ENCODE data around the gene SYPL1. TPM values are rescaled to one million over a fixed set of nuclear protein-coding genes. Genes with fewer than 3 reads are reported as not detected.

Gene SYPL1
- total RNA-seq, 1 experiment from 2014 or later: 39.2 TPM

- Histone ChIP-seq H4K8ac (replicated peaks; ENCODE audit: insufficient read length, low read depth, low read length) (no peak overlapping the region), H2AFZ (ENCODE audit: low read length) (no peak overlapping the region), H3K9me3 (ENCODE audit: control insufficient read depth, low read depth, low read length) (no peaks in the 10 kb centered on the region), H2AK5ac (ENCODE audit: insufficient read length, low read length) (no peak overlapping the region), H3K23me2 (ENCODE audit: insufficient read length, low read depth, low read length, poor library complexity, severe bottlenecking) (no peaks in the 10 kb centered on the region), H2BK15ac (ENCODE audit: low read depth, low read length) (no peak overlapping the region), H3K14ac (ENCODE audit: insufficient read depth, low read length) (no peak overlapping the region), H3K23ac (ENCODE audit: insufficient read length, low read depth, low read length) (no peak overlapping the region), H3K27me3 (ENCODE audit: insufficient read depth, low read length) (no peaks in the 10 kb centered on the region), H3K4me1 (ENCODE audit: insufficient read depth, low read length) (no peaks in the 10 kb centered on the region; the same call in 1 of the 2 replicates), H2BK20ac (ENCODE audit: low read depth, low read length, poor library complexity, severe bottlenecking) (no peak overlapping the region), H4K20me1 (ENCODE audit: control insufficient read depth, insufficient read depth, insufficient read length) (no peaks in the 10 kb centered on the region), H3K9ac (ENCODE audit: extremely low read depth, insufficient read length, low read length) (no peak overlapping the region), H3K56ac (ENCODE audit: insufficient read length, low read depth, low read length) (no peak overlapping the region), H3K4ac (ENCODE audit: low read depth, low read length) (no peak overlapping the region), H3K18ac (ENCODE audit: insufficient read length, low read depth, low read length) (no peak overlapping the region), H4K91ac (ENCODE audit: insufficient read length, low read depth, low read length) (no peak overlapping the region), H3K4me2 (ENCODE audit: insufficient read depth, insufficient read length, low read length) (no peak overlapping the region), H3K79me2 (ENCODE audit: insufficient read depth, low read length) (no peaks in the 10 kb centered on the region), H2BK120ac (ENCODE audit: low read depth, low read length, poor library complexity, severe bottlenecking) (no peak overlapping the region), H3K79me1 (ENCODE audit: insufficient read depth, low read depth, low read length, poor library complexity, severe bottlenecking) (no peaks in the 10 kb centered on the region), H2BK12ac (ENCODE audit: insufficient read length, low read depth, low read length) (no peak overlapping the region), H2BK5ac (ENCODE audit: insufficient read length, low read length) (no peak overlapping the region), H3T11ph (ENCODE audit: low read length) (no peak overlapping the region), H4K5ac (ENCODE audit: insufficient read length, low read depth, low read length) (no peak overlapping the region), H3K27ac (ENCODE audit: insufficient read length, low read depth, low read length) (no peak overlapping the region)
- no peaks in the 10 kb centered on the region for H3K9me3 Mint-ChIP-seq
- no peaks in the 10 kb centered on the region; the same call in 1 of the 2 replicates for H3K27me3 Mint-ChIP-seq (ENCODE audit: low read depth)
- H3K4me1 Mint-ChIP-seq: peaks cover 4 to 5% of the 10 kb centered on the region in 2 experiments; a peak in 2 of 4 replicates
- no CpG with 5 or more reads among the region's 5 CpGs for WGBS (ENCODE audit: extremely low coverage, insufficient read length, low lambda C conversion rate)
- no peak overlapping the region for H3K4me3 Mint-ChIP-seq
- TF ChIP-seq CTCF (conservative IDR thresholded peaks at IDR 0.05): no peak
- DNase-seq: no peak
- no peak overlapping the region for H3K27ac Mint-ChIP-seq
- no peaks in the 10 kb centered on the region for H3K36me3 Mint-ChIP-seq (ENCODE audit: insufficient read depth in 1 of 3, low read depth in 3 of 3)
Measured at GRCh38 chr7:106127984-106128780, 16.1 kb upstream of the SYPL1 start.

Data from H9 (cell line).